ENCODE data around the gene PLCH2. TPM values are rescaled to one million over a fixed set of nuclear protein-coding genes. Genes with fewer than 3 reads are reported as not detected.
"Not testable (repeated sequence)": the region's sequence is repeated elsewhere in the genome, so short reads cannot be mapped to it uniquely, and the experiment has no call there.

Gene PLCH2
- total RNA-seq, 3 donors from 2014 or later = 0.58 to 1.3 (median 0.81) TPM

DNA sequence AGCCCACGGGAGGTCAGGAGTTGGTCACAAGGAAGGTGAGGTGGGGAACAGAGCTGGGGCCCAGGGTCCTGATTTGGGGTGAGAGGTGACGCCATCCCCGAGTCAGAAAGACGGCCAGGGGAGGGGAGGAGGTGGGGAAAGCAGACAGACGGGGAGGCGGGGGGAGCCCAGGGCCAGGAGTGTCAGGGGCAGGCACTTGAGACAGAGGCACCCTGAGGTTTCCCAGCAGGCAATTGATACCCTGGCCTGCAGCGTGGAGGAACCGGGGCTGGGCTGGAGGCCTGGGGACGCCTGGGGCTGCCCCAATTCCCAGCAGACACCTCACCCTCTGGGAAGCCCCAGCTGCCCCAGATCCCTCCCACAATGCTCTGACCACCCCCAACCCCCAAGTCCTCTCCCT lies 77.0 kb downstream of the PLCH2 start:
- not testable (repeated sequence) for DNase-seq; ATAC-seq; H3K36me3 Mint-ChIP-seq (ENCODE audit: insufficient read depth); H3K9me3 Mint-ChIP-seq; H3K27me3 Mint-ChIP-seq (ENCODE audit: low read depth); H3K4me3 Mint-ChIP-seq
- H3K4me1 Mint-ChIP-seq (ENCODE audit: low read depth) = peaks cover 42% of the 10 kb centered on the region

DNA sequence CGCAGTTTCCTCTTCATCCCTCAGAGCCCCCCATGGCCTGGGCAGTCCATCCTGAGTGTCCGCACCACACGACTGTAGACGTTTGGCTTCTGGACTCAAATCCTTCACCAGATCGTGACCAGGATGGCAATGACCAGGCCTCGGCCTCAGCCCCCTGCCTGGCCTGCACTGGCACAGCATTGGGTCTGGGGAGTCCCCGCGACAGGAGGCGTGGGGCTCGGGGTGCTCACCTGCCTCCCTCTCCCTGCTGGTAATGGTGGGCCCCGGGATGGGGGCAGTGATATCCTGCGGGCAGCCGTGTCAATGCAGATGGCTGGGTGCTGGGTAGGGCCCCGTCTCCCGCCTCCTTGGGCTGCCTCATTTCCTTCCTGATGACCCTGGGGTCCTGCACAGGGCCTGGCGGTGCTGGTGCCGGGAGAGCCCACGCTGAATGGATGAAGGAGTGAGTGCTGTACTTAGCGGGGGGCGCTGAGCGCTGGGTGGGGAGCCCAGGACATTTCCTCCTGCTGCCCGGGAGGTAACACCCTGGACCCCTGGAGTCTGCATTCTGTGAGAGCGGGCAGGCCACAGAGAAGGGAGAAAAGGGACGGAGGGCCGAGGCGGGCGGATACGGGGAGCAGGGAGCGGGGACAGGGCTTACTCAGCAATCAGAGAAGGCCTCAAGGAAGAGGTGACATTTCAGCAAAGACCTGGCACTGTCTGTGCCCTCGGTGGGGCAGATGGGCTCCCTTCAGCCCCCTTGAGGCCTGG lies 78.0 kb downstream of the PLCH2 start:
- Mint-ChIP-seq H3K4me3 (no peak overlapping the region), H3K4me1 (ENCODE audit: low read depth) (peaks cover 42% of the 10 kb centered on the region), H3K27me3 (ENCODE audit: low read depth) (no peaks in the 10 kb centered on the region), H3K9me3 (no peaks in the 10 kb centered on the region), H3K36me3 (ENCODE audit: insufficient read depth) (peaks cover 3% of the 10 kb centered on the region)
- DNase-seq (no peak), ATAC-seq (no peak)

DNA sequence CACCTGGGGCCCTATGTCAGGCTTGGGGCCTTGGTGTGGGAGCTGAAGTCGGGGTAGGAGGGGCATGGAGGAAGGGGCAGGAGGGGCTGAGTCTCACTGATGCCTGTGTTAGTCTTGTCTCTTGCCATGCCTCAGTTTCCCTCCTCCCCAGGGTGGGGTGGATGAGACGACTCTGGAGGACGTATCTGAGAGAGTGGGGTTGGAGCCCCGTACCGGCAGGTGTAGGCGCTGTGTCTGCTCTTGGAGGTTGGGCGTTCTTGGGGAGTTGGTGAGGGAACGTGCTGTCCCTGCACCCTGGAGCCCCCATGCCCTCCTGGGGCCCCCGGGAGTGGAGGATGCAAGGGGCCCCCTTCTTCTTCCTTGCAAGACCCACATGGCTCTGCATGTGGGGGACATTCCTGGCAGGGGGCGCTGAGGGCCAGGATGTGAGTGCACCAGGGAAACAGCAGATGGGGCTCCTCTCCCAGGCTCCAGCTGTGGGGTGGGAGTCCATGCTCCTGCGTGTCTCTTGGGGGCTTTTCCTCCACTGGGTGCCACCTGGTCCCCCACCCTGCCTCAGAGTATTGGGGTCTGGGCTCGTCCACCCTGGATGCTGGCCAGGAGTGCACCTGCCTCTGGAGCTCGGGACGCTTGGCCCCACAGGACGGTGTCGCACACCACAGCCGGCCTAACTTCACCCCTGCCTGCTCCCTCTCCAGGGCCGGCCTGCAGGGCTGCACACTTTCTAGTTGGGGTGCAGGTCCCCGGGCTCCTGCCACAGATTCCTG lies 78.7 kb downstream of the PLCH2 start:
- Mint-ChIP-seq H3K4me3 (peak overlapping the region; percentile 99), H3K9me3 (no peaks in the 10 kb centered on the region), H3K4me1 (ENCODE audit: low read depth) (peaks cover 40% of the 10 kb centered on the region), H3K36me3 (ENCODE audit: insufficient read depth) (peaks cover 6% of the 10 kb centered on the region), H3K27me3 (ENCODE audit: low read depth) (no peaks in the 10 kb centered on the region)
- peak; percentile 55 for DNase-seq
- peak in 1 of 2 donors; percentile 11 for ATAC-seq

Other genes starting within 250 kb of the PLCH2 start
- gene SKI, start 248.0 kb upstream of the PLCH2 start, total RNA-seq = 10 to 100 TPM; 43.8 to 45.2 (median 44.7) TPM
- 1 to 10 TPM; 6.4 to 7.0 (median 6.7) TPM for gene MORN1, start 84.7 kb upstream of the PLCH2 start, total RNA-seq
- gene RER1, start 84.4 kb upstream of the PLCH2 start, total RNA-seq = 100 to 1,000 TPM; 153 to 170 (median 170) TPM
- gene PEX10, start 63.7 kb upstream of the PLCH2 start, total RNA-seq = 10 to 100 TPM; 23.4 to 23.6 (median 23.6) TPM
- gene PANK4, start 50.3 kb downstream of the PLCH2 start, total RNA-seq = 10 to 100 TPM; 38.4 to 40.5 (median 40.0) TPM
- gene HES5, start 54.0 kb downstream of the PLCH2 start, total RNA-seq = not detected
- gene TNFRSF14, start 80.1 kb downstream of the PLCH2 start, total RNA-seq = 100 to 1,000 TPM in 2 of 3 donors, 10 to 100 TPM in 1; 99.3 to 164 (median 114) TPM
- gene PRXL2B, start 110.5 kb downstream of the PLCH2 start, total RNA-seq = 10 to 100 TPM; 33.8 to 42.3 (median 40.8) TPM
- gene MMEL1, start 156.7 kb downstream of the PLCH2 start, total RNA-seq = under 1 TPM in 2 of 3 donors, not detected in 1; 0.61 to 0.68 TPM